Measurements from ENCODE around the gene RAC3.
"Not testable (repeated sequence)": the region's sequence is repeated elsewhere in the genome, so short reads cannot be mapped to it uniquely, and the experiment has no call there.

The RAC3 gene

GRCh38 chr17:82025401-82026107, 5.9 kb upstream of the RAC3 start:
- no peak for DNase-seq

DNA sequence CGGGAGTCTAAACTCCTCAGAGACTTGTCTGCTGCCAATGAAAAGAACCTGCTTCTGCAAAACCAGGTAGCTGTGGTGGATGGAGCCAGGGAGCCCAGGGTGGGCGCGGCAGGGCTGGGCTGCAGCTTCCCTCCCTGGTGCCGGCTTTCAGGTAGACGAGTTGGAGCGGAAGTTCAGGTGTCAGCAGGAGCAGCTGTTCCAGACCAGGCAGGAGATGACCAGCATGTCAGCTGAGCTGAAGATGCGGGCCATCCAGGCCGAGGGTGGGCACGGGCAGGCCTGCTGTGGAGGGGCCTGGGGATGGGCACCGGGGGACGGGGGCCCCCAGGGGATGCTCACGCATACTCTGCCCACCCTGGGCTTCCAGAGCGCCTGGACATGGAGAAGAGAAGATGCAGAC, 3.2 kb upstream of the RAC3 start:
- no peak for DNase-seq

DNA sequence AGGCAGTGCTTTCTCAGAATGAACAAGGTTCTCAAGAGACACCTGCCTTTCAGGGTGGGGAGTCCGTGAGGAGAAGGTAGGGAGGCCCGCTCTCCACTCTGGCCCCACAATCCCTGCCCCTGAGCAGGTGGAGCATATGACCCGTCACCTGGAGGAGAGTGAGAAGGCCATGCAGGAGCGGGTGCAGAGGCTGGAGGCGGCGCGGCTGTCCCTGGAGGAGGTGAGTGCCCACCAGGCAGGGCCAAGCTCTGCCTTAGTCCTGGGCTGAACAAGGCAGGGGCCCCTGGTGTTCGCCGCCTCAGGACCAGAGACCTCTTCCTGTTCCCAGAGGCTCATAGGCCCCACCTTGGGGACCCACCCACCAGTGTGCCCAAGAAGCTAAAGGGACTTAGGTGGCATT, 2.5 kb upstream of the RAC3 start:
- no peak for DNase-seq

- no peak for DNase-seq
Measured at GRCh38 chr17:82029391-82029790, 2.1 kb upstream of the RAC3 start.

DNA sequence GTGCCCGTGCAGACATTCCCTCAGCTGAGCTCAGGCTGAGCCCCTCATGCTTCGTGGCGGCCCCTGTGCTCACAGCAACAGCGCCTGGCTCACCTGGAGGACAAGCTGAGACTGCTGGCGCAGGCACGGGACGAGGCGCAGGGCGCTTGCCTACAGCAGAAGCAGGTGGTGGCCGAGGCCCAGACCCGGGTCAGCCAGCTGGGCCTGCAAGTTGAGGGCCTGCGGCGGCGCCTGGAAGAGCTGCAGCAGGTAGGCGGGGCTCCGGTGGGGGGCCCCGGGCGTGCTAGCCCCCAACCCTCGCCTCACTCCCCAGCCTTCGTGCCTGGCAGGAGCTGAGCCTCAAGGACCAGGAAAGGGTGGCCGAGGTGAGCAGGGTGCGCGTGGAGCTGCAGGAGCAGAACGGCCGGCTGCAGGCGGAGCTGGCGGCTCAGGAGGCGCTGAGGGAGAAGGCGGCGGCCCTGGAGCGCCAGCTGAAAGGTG, 1.4 kb upstream of the RAC3 start:
- DNase-seq, result no peak

GRCh38 chr17:82030470-82031302, 792 bp upstream of the RAC3 start:
- no peak for DNase-seq

DNA sequence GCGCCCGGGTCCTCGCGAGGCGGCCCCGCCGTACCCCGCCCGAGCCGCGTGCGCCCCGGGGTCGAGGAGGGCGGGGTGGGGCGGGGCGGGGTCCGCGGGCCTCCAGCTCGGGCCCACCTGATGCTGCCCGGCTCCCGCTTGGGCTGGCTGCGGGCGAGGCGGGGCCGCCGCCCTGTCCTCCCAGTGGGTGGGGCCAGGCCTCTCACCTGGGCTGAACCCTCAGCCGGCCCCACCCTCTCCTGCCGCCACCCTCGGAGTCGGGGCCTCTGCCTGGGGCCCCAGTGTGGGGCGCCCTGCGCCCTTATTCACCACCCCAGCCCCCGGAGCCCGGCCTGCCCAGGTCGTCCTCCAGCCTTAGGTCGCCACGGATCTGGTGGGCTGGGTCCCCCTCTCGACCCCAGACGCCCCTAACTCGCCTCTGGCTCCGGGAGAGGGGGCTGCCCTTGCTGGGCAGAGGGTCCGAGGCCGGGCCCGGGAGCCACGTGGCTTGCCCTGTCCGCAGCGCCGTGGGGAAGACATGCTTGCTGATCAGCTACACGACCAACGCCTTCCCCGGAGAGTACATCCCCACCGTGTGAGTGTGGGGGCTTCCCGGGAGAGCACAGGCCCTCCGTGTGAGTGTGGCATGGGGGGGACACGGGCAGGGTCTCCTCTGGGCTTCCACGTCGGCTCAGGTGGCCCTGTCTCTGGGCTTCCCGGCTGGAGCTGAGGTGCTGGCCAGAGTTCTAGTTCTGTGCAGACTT, 578 bp downstream of the RAC3 start:
- DNase-seq, result no peak

GRCh38 chr17:82033359-82034085, 2.0 kb downstream of the RAC3 start:
- DNase-seq, result no peak

DNA sequence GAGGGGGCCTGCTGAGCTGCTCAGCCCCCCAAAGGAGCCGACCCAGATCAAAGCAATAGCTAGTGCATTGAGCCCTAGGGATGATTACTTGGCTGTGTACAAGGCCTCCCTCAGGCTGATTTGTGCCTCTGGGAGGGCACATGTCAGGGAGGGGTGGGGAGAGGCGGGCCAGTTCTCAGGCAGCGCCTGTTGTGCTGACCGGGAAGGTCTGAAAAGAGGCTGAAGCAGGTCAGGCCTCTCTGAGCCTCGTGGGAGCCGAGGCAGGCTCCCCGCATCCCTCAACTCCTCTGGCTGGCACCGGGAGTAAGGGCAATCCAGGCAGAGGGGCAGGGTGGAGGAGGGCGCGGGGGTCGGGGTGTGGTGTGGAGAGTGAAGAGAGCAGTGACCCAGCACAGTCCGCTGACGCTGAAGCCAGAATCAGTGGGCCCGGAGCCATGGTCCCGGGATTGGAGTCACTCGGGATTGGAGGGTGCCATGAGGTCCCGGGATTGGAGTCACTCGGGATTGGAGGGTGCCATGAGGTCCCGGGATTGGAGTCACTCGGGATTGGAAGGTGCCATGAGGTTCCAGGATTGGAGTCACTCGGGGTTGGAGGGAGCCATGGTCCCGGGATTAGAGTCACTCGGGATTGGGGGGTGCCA, 3.0 kb downstream of the RAC3 start:
- no peak for DNase-seq

DNA sequence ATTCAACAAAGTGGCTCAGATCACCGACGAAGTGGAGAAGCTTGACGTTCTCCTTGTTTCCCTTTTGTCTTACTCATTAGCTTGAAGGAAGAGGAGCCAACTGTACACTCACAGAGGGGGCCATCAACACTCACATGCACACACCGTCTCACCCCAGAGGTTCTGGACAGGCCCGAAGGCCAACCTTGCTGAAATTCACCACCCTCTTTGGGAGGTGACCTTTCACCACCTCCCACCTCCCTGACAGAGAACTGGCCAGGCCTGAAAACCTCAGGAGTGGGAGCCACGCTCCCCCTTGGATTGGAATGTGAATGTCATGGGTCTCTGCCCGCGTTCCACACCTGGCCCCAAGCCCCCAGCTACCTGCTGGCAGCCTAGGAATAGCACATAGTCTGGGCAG, 4.0 kb downstream of the RAC3 start:
- no peak for DNase-seq

DNA sequence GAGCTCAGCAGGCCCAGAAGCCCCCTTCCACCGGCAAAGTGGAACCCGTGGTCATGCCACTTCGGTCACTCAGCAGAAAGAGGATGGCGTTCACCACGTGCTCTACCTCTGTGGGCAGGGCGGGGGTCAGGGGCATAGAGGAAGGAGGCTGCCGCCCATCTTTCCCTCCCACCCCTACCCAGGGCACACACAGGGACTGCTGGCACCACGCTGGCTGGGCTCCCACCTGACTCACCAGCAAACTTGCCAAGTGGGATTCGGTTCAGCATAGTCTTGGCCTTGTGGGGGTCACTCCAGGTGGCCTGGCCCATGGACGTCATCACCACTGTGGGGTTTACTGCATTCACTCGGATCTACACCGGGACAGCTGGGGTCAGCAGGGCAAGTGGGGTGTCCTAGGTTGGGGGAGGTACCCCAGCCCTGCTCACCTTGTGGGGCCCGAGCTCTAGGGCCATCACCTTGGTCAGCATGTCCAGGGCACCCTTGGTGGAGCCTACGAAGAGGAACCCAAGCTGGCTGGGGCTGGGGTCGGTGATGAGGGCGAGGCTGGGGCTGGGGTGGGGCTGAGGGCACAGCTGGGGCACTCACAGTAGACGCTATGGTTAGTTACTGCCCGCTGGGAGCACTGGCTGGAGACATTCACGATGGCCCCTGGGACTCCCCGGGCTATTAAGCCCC, 4.6 kb downstream of the RAC3 start:
- DNase-seq, result no peak

- DNase-seq, result no peak
Measured at GRCh38 chr17:82036634-82037091, 5.2 kb downstream of the RAC3 start.

DNA sequence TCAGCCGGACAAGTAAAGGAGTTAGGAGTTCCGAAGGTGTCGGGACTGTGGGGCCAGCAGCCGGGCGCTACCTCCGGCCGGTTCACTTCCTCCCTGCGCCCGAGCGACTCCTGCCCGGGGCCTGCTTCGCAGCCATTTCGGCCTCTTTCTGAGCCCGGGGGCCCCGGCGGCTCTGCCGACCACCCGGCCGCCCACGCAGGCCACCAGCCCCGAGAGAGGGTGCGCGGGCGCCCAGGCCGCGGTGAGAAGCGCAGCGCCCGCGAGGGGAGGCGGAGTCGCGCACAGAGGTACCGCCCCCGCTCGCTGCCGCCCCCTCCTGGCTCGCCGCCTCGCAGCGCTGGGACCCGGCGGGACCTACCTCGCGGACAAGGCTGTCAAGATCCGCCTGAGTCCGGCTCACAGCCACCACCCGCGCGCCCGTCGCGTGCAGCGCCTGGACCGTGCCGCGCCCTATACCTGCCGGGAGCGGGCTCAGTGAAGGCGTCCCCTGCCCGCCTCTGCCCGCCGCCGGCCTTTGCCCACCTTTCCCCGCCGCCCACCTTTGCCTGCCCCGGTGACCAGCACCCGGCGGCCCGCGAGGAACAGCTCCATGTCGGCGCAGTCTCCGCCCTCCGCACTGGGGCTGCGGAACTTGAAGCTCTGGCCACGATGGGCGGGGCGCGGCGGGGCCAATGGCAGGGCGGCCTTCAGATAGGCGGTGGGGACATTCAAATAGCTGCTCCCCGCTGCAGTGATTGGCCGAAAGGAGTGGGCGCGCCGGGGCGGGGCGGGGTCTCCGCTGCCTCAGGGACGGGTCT, 5.8 kb downstream of the RAC3 start, which contains the start of gene DCXR:
Gene DCXR (minus strand): TSS at position 606 of the 797 bp plus-strand sequence. CDS start 15 bp downstream, at position 591.
- DNase-seq, result peak; percentile 84

DNA sequence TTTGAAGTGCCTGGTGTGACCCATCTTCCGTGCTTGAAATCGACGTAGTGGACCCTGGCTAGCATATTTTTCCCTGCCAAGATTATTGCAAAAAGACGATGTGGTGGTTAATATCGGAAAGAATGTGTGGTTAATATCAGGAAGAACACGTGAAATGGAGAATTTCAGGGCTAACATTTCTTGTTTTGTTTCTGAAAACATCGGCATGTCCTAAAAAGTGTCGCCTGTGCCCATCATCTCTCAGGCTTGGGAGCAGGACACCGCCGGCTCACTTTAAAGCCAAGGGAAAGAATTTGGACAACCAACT, 6.4 kb downstream of the RAC3 start:
- DNase-seq, result no peak

DNA sequence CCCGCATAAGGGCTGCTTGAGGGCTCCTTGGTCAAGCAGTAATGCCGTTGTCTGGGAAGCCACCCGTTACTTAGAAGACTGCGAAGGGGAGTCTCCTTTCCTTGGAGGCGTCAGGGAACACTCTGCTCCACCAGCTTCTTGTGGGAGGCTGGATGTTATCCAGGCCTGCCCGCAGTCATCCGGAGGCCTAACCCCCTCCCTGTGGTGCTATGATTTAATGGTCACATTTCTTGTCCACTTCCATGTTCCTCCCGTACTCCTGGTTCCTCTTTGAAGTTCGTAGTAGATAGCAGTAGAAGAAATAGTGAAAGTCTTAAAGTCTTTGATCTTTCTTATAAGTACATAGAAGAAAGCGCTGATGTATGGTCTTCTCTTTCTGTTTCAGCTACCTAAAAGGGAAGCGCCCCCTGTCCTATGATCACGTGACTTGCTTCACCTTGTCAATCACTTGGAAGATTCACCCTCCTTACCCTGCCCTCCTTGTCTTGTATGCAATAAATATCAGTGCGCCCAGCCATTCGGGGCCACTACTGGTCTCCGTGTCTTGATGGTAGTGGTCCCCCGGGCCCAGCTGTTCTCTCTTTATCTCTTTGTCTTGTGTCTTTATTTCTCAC, 7.4 kb downstream of the RAC3 start:
- not testable (repeated sequence) for DNase-seq

DNA sequence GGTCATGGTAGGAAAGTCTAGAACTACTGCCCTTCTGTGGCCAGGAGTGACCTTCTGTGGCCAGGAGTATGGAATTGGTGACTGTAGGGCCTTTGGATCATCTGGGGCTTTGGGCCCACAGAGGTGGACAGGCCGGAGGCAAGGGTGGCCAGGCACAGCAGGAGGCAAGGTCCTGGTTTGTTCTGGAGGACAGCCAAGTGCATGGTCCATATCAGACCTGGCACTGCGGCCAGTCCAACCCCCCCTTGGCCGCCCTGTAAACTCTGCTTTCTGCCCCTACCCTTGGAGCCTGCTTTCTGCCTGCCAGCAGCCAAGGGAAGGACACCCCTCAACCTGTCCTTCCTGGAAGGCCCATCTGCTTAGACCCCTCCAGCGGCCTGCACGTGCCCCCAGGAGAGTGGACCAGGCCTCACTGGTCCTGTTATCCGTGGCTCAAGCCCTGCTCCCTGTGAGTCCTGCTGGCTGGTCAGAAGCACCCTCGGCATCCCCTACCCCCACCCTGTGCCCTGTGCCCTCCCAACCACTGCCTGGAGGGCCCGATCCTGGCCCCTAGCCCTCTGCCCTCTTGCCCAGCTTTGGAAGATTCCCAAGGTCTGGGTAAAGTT, 8.3 kb downstream of the RAC3 start:
- no peak for DNase-seq

GRCh38 chr17:82041144-82041814, 9.8 kb downstream of the RAC3 start:
- DNase-seq, result no peak

DNA sequence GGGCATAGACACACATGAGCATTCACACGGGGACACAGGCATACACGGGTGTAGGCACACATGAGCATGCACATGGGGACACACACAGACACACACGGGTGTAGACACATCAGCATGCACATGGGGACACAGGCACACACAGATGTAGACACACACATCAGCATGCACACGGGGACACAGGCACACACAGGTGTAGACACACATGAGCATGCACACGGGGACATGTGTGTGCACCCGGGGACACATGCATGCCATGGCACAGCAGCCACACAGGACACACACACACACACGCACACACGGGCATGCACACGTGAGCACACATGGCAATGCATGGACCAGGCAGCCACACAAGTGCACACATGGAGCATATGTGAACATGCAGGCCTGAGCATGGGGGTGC, 11.2 kb downstream of the RAC3 start:
- DNase-seq, result no peak

DNA sequence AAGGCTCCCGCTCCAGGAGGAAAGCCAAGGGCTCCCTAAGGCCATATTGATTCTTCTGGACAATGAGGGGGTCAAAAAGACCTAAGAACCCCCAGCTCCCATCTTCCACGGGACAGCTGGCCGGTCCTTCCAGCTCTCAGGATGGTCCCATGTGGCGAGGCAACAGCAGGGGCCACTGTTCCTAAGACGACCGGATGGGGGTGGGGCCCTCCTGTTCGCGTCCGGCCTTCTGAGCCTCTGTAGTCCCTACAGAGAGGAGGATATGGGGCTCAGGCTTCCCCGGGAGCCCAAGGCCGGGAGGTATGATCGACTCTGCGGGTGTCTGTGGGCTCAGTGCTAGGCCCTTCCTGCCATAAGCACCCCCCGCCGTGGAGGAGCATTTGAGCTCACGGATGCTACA, 12.0 kb downstream of the RAC3 start:
- no peak for DNase-seq

Measured in NCI-H1436 treated with DMSO at 0.1 percent for 48 hours (cell line).